GM23248 (cell line): Measurements from ENCODE around the gene EVI5L. TPM values are rescaled to one million over a fixed set of nuclear protein-coding genes. Genes with fewer than 3 reads are reported as not detected.

Source experiments
- DNase-seq: peaks from one replicate; pipeline ENCODE4 v3.0.0-alpha.2; 2015
- H2AFZ ChIP-seq: fragments of 200-600 bp; sonication (generic); 2 replicates; pipeline ENCODE4 v1.6.1; 2016; ENCODE audit warnings: antibody characterized with exemption
- H3F3A ChIP-seq: fragments of 200-600 bp; sonication (generic); 2 replicates; pipeline ENCODE4 v1.6.1; 2016; ENCODE audit warnings: mild to moderate bottlenecking, antibody characterized with exemption, mixed run types; ENCODE audit not compliant: insufficient read depth
- H3K27ac ChIP-seq: fragments of 200-600 bp; sonication (generic); 2 replicates; pipeline ENCODE4 v1.5.1; 2016; ENCODE audit warnings: mild to moderate bottlenecking
- H3K27me3 ChIP-seq: fragments of 200-600 bp; sonication (generic); replicated peaks from 2 replicates; pipeline ENCODE4 v1.6.1; 2016; ENCODE audit warnings: mild to moderate bottlenecking; ENCODE audit not compliant: insufficient read depth
- H3K36me3 ChIP-seq: fragments of 200-600 bp; sonication (generic); 2 replicates; pipeline ENCODE4 v1.6.1; 2016; ENCODE audit warnings: low read depth, mild to moderate bottlenecking
- H3K4me1 ChIP-seq: fragments of 200-600 bp; sonication (generic); 2 replicates; pipeline ENCODE4 v1.6.1; 2016; ENCODE audit warnings: mild to moderate bottlenecking; ENCODE audit not compliant: insufficient read depth
- H3K4me2 ChIP-seq: fragments of 200-600 bp; sonication (generic); one replicate; pipeline ENCODE4 v1.6.1; 2016; ENCODE audit warnings: mild to moderate bottlenecking; ENCODE audit not compliant: unreplicated experiment
- H3K4me3 ChIP-seq: fragments of 200-600 bp; sonication (generic); 2 replicates; pipeline ENCODE4 v1.5.1; 2016; ENCODE audit warnings: mild to moderate bottlenecking
- H3K79me2 ChIP-seq: fragments of 200-600 bp; sonication (generic); 2 replicates; pipeline ENCODE4 v1.6.1; 2016; ENCODE audit warnings: mild to moderate bottlenecking; ENCODE audit not compliant: insufficient read depth
- H3K9ac ChIP-seq: fragments of 200-600 bp; sonication (generic); 2 replicates; pipeline ENCODE4 v1.6.1; 2016; ENCODE audit warnings: mild to moderate bottlenecking
- H3K9me2 ChIP-seq: fragments of 200-600 bp; sonication (generic); 2 replicates; pipeline ENCODE4 v1.6.1; 2016; ENCODE audit warnings: mixed run types, mild to moderate bottlenecking, moderate library complexity; ENCODE audit not compliant: insufficient read depth
- H3K9me3 ChIP-seq: fragments of 200-600 bp; sonication (generic); one replicate; pipeline ENCODE4 v1.6.1; 2017; ENCODE audit warnings: low read depth
- H4K20me1 ChIP-seq: fragments of 200-600 bp; sonication (generic); 2 replicates; pipeline ENCODE4 v1.6.0; 2016; ENCODE audit not compliant: insufficient read depth
- EZH2 ChIP-seq: fragments of 200-600 bp; sonication (generic); IDR thresholded peaks from 2 replicates; pipeline ENCODE4 v1.6.1; 2018; ENCODE audit warnings: antibody characterized with exemption, mild to moderate bottlenecking; ENCODE audit not compliant: insufficient read depth, poor library complexity, severe bottlenecking
- EZH2phosphoT487 ChIP-seq: fragments of 200-600 bp; sonication (generic); IDR thresholded peaks from 2 replicates; pipeline ENCODE4 v1.6.1; 2018; ENCODE audit warnings: antibody characterized with exemption, moderate library complexity, mild to moderate bottlenecking, low read depth; ENCODE audit not compliant: insufficient read depth
- WGBS, 2 experiments: methylation state at CpG; one replicate each; pipeline ENCODE4 v1.1.6; 2015 to 2017; ENCODE audit warnings: low lambda C conversion rate in 2 of 2, low coverage in 1 of 2; ENCODE audit errors: missing lambda C conversion rate in 2 of 2; 5-methylcytosine and 5-hydroxymethylcytosine counted together
- in situ Hi-C: fragments of 300-500 bp; cut with MboI; formaldehyde crosslinking; loops from 2 replicates; pipeline ENCODE4 v1.15.0; 2020
- polyA plus RNA-seq: library from polyadenylated mRNA; unstranded; fragments of >200 nt; fragmentation: Nextera tagmentation; extraction: Ambion mirVana; gene quantifications from 2 replicates; pipeline ENCODE4 v1.2.1, GENCODE V29; 2016
- total RNA-seq: library from RNA; depleted of rRNA; stranded (reverse); fragments of >200 nt; shearing (Covaris generic); gene quantifications from 2 replicates; pipeline ENCODE4 v1.2.3, GENCODE V29; 2014

The EVI5L gene
- total and polyA plus RNA-seq, 2 experiments from 2014 or later = 6.9 to 24.3 TPM

- Histone ChIP-seq H3K9me3 (no peaks in the 10 kb centered on the region), H3K9me2 (no peaks in the 10 kb centered on the region), H3K9ac (0 out of 2 replicates have a peak overlapping the region, but pooled peaks have one; percentile 20), H3K27ac (no peak overlapping the region), H3F3A (peaks cover 14% of the 10 kb centered on the region), H3K36me3 (no peaks in the 10 kb centered on the region), H4K20me1 (no peaks in the 10 kb centered on the region), H2AFZ (peak overlapping the region; percentile 76), H3K79me2 (no peaks in the 10 kb centered on the region), H3K4me1 (no peaks in the 10 kb centered on the region; the same call in 1 of the 2 replicates), H3K27me3 (peaks cover 22% of the 10 kb centered on the region), H3K4me2 (peak overlapping the region; percentile 39), H3K4me3 (peak overlapping the region; percentile 60)
- 9 to 11% methylated on average over 14 to 33 of the region's 33 CpGs for WGBS, 2 experiments
- in situ Hi-C loops = no loop called here
- DNase-seq = peak; percentile 94
- TF ChIP-seq EZH2 = no peak
- TF ChIP-seq EZH2phosphoT487 = no peak
Observed at GRCh38 chr19:7871437-7872305, 41.7 kb downstream of the EVI5L start.

DNA sequence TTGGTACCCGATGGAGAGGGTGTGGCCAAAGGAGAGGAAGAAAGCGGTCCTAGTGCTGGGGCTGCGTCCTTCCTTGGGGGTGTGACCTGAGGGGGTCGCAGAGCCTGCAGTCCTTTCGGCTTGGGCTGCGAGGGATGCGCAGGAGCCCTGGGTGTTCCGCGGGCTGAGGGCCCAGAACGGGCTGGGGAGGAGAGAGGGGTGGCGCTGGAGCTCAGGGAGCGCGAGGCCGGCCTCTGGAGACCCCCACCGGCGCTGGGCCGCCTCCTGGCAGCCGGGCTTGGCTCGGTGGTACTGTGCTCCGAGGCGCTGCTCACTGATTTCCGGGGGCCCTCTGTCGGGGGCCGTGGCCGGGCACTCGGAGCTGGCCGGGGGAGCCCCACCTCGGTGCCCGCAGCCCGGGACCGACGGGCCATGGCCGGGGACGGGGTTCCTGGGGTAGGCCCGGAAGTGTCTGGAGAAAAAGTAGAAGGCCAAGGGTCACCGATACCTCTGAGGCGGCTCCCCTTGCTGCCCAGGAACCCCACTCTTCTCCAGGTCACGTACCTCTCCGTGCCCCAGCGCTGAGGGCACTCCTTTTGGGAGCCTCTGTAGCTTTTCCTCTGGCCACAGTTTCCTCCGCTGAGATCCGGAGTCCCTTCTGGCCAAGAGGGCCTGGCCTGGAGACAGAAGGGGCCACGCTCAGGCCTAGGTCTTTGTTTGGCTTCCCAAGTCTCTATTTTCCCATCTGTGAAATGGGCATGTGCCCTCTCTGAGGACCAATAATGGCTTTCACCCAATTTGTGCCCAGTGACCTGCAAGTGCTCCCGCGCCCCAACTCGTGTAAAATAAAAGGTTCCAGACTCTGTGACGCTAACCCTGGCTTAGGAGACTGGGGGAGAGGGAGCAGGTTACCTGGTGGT is 42.5 kb downstream of the EVI5L start:
- Histone ChIP-seq H3K4me3 (no peak overlapping the region), H2AFZ (no peak overlapping the region)

GRCh38 chr19:7873304-7874075 is 43.5 kb downstream of the EVI5L start:
- no peaks in the 10 kb centered on the region for H3K79me2 ChIP-seq
- in situ Hi-C loops = no loop called here

More for the DNA sequence above, 42.5 kb downstream of the EVI5L start:
- no peaks in the 10 kb centered on the region for H4K20me1 ChIP-seq
- in situ Hi-C loops = no loop called here
- no peak for DNase-seq
- H3K79me2 ChIP-seq = no peaks in the 10 kb centered on the region
- H3F3A ChIP-seq = peaks cover 14% of the 10 kb centered on the region
- H3K36me3 ChIP-seq = no peaks in the 10 kb centered on the region
- no peaks in the 10 kb centered on the region; the same call in 1 of the 2 replicates for H3K4me1 ChIP-seq
- no peaks in the 10 kb centered on the region for H3K9me3 ChIP-seq
- H3K9ac ChIP-seq = no peak overlapping the region
- H3K27me3 ChIP-seq = peaks cover 22% of the 10 kb centered on the region
- no peaks in the 10 kb centered on the region for H3K9me2 ChIP-seq
- WGBS, 2 experiments = 39 to 65% methylated on average over 24 to 46 of the region's 47 CpGs
- TF ChIP-seq EZH2 = no peak
- TF ChIP-seq EZH2phosphoT487 = no peak
- no peak overlapping the region for H3K27ac ChIP-seq
- peak overlapping the region; percentile 39 for H3K4me2 ChIP-seq

More at GRCh38 chr19:7873304-7874075, 43.5 kb downstream of the EVI5L start:
- H3K4me2 ChIP-seq = no peak overlapping the region
- no peak for DNase-seq
- WGBS, 2 experiments = 4 to 8% methylated on average over 24 to 40 of the region's 53 CpGs
- H4K20me1 ChIP-seq = no peaks in the 10 kb centered on the region
- no peak overlapping the region for H3K9ac ChIP-seq
- H3K4me3 ChIP-seq = no peak overlapping the region
- no peaks in the 10 kb centered on the region for H3K9me3 ChIP-seq
- TF ChIP-seq EZH2 (peak; percentile 88), EZH2phosphoT487 (no peak)
- no peaks in the 10 kb centered on the region for H3K36me3 ChIP-seq
- H3K4me1 ChIP-seq = no peaks in the 10 kb centered on the region; the same call in 1 of the 2 replicates
- no peaks in the 10 kb centered on the region for H3K9me2 ChIP-seq
- H3K27me3 ChIP-seq = peaks cover 22% of the 10 kb centered on the region
- H2AFZ ChIP-seq = no peak overlapping the region
- no peak overlapping the region for H3K27ac ChIP-seq
- peaks cover 14% of the 10 kb centered on the region for H3F3A ChIP-seq
